A549 treated with CORT108297 at 1 μM for 4 hours (cell line): ENCODE data around the gene API5. TPM values are rescaled to one million over a fixed set of nuclear protein-coding genes. Genes with fewer than 3 reads are reported as not detected.

Experiments used
- total RNA-seq: library from RNA; stranded (reverse); fragments of 200-300 nt; extraction: Qiagen RNA extraction; gene quantifications from 5 replicates; pipeline ENCODE4 v1.2.3, GENCODE V29; 2022

Gene API5
- 60.8 to 89.6 TPM (median 71.6 TPM) in 5 replicates for total RNA-seq

GRCh38 chr11:43311791-43312607 is at the start of gene API5:
TSS of gene API5 (plus strand) at chr11:43311996. CDS start at chr11:43312128, 132 bp downstream.

GRCh38 chr11:43358801-43359421 is 47.1 kb downstream of the API5 start, which contains the start of gene TTC17:
TSS of gene TTC17 (plus strand) at chr11:43358920. CDS start at chr11:43358955, 35 bp downstream.

Other genes with a start within 250 kb of the API5 start
- 27.2 to 39.3 TPM (median 30.0 TPM) in 5 replicates for gene TTC17, start 46.9 kb downstream of the API5 start, total RNA-seq